GM12864 (cell line): ENCODE measurements around the gene FMNL3.
"Not testable (repeated sequence)": the region's sequence is repeated elsewhere in the genome, so short reads cannot be mapped to it uniquely, and the experiment has no call there.

Source experiments
- DNase-seq: peaks from one replicate; pipeline ENCODE4 v3.0.0-alpha.2; 2011; ENCODE audit warnings: low read depth
- H3K4me3 ChIP-seq: 2 replicates; pipeline ENCODE4 v1.5.1; 2011; ENCODE audit warnings: mild to moderate bottlenecking, low read depth, low read length, control low read depth
- TF ChIP-seq, protein P1 (sequence below): IDR thresholded peaks from 2 replicates; pipeline ENCODE4 v1.5.1; 2011; ENCODE audit warnings: low read depth, mild to moderate bottlenecking, moderate library complexity, low read length, control low read depth, inconsistent platforms; ENCODE audit errors: missing control alignments

Gene FMNL3

DNA sequence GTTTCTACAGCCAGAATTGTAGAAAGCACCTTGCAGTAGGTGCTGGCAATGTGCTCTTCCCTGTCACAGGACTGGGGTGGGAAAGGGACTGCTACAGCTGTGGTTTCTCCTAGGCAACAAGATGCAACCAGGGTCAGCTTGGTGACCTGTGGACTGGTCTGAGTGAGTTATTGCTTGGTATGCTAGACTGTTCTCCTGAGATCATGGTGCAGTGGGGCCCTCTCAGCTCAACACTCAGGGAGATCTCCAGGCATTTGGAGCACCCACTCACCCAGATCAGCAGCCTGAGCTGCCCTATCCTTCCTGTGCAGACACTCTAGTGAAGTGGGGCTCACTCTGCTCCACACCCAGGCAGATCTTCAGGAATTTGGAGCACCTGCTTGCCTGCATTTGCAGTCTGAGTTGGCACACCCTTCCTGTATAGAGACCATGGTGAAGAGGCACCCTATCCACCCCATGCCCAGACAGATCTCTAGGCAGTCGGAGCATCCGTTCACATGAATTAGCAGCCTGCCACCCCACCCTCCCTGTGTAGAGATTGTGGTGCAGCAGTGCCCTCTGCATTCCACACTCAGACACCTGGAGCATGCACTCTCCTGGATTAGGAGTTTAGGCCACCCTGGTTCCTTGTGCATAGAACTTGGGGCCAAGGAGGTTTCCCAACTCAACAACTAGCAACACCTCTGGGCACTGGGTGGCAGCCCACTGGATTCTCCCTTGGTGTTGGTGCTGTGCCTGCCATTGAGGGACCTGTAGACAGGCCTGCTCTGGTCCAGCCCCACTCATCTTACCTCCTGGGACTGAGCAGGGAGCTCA is 97.9 kb downstream of the FMNL3 start:
- H3K4me3 ChIP-seq, result no peak overlapping the region
- no peak for DNase-seq
- TF ChIP-seq, protein P1, sequence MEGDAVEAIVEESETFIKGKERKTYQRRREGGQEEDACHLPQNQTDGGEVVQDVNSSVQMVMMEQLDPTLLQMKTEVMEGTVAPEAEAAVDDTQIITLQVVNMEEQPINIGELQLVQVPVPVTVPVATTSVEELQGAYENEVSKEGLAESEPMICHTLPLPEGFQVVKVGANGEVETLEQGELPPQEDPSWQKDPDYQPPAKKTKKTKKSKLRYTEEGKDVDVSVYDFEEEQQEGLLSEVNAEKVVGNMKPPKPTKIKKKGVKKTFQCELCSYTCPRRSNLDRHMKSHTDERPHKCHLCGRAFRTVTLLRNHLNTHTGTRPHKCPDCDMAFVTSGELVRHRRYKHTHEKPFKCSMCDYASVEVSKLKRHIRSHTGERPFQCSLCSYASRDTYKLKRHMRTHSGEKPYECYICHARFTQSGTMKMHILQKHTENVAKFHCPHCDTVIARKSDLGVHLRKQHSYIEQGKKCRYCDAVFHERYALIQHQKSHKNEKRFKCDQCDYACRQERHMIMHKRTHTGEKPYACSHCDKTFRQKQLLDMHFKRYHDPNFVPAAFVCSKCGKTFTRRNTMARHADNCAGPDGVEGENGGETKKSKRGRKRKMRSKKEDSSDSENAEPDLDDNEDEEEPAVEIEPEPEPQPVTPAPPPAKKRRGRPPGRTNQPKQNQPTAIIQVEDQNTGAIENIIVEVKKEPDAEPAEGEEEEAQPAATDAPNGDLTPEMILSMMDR, result no peak

DNA sequence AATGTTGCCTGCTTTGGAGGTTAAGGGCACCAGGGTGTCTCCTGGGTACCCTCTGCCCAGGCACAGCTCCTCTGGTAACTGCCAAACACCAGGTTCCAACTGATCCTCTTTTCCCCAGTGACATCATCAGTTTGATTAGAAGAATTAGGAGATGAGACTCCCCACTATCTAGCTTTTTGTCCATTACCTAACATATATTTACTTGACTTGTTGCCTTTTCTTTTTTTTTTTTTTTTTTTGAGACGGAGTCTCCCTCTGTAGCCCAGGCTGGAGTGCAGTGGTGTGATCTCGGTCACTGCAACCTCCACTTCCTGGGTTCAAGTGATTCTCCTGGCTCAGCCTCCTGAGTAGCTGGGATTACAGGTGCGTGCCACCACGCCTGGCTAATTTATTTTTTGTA is 101.7 kb downstream of the FMNL3 start, which contains the start of gene FAM186B:
Gene FAM186B, minus strand, starts transcription at position 101 of the 400 bp plus-strand sequence. CDS start 162 bp downstream, outside the sequence.
- H3K4me3 ChIP-seq, DNase-seq: not testable (repeated sequence)

DNA sequence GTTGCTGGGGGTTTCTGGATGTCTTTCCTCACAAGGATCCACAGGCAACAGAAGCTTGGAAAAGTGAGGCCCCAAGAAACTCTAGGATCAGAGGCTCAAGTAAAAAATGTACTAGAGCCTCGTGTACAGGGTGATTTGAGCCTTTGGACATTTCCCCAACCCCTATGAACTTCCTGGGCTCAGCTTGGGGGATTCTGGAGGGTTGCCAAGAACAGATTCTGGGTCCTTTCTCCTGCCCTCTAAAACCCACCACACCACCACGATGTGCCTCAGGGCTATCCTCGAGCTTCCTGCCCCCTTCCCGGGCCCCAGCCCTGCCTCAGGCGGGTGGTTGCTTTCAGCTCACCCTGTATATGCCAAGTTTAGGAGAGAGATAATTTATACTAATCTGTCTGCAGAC is 102.3 kb downstream of the FMNL3 start:
- no peak overlapping the region for H3K4me3 ChIP-seq
- TF ChIP-seq, protein P1, result no peak

DNA sequence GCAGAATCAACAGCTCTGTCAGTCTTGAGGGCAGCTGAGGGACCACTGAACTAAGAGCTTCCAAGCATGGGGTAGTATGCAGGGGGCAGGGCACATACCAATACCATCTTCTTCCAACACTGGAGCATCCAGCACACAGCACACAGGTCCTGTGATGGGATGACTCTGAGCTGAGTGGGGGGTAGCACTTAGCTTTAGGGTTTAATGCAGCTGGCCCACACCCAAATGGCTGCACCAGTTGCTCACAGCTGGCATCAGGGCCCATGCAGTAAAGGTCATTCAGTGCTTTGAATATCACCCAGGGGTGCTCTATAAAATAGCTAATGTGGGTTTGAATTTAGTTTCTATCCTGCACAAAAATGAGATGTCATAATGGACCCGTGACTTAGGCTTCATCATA is 103.5 kb downstream of the FMNL3 start:
- no peak for DNase-seq
- no peak overlapping the region for H3K4me3 ChIP-seq
- TF ChIP-seq, protein P1, result no peak

More for the DNA sequence above, 102.3 kb downstream of the FMNL3 start:
- no peak for DNase-seq

DNA sequence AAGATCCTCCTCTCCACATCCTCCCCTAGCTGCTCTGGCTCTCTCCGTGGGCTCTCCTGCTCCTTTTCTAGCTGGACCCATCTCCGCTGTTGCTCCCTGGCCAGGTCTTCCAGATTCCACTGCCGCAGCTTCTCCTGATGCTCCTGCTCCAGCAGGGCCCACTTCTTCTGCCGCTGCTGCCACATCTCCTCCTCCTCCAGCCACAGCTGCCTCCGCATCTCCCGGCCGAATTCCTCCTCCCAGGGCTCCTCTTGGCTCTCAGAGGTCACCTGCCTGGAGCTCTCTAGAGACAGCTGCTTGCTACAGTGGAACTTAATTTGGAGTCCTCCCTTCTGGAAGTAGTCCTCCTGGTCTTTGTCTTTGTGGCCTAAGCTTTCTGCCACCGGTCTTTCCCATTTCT is 107.2 kb downstream of the FMNL3 start:
- TF ChIP-seq, protein P1, result no peak
- no peak for DNase-seq
- H3K4me3 ChIP-seq, result no peak overlapping the region

DNA sequence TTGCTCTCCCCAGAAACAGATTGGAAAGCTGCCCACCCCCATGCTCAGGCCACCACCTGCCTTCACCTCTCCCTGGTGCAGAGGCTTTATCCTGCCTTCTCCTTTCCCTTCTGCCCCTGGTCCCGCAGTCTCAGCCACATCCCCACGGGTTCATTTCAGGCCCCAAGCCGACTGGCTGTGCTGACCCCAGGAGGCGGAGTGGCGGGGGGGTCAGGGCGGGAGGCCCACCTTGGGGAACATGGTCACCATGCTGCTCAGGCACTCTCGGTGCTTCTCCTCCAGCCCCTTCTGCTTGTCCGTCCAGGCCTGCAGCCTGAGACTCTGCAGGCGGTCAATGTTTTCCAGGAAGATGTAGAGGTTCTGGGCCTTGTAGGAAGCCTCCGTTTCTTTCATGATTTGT is 108.7 kb downstream of the FMNL3 start:
- TF ChIP-seq, protein P1, result no peak
- DNase-seq, result no peak
- no peak overlapping the region for H3K4me3 ChIP-seq

DNA sequence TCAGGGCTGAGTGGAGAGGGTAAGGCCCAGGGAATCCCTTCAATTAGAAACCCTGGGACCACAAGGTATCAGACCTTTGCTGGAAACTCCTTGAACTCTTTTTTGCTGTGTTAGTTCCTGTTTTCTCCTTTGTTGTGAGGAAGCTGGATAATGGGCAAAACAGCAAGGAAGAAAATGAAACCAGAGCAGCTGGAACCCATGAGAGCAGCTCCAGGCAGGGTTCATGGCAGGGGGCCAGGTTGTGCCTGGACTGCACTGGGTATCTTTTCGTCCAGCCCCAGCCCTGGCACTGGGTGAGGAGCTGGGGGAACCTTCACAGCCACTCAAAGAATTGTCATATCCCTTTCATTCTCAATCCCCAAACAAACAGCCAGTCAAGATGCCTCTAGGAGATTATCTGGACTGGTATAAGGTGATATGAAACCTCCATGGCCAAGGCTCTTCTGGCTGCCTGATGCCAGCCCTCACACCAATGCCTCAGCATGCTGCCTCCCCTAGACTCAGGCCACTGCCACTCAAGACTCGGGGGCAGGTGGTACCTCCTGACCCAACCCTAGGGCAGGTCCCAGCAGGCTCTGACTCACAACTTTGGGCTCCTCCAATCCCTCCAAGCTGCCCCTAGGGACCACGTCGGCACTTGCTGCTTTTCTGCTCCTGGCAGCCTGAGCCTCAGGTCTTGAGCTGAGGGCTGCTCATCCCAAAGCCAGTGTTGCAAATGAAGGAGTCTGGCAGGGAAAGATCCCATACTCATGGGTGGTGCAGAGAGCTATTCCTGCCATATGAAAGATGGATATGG is 118.3 kb downstream of the FMNL3 start:
- TF ChIP-seq, protein P1, result no peak
- H3K4me3 ChIP-seq, result no peak overlapping the region
- DNase-seq, result no peak
